Fibroblast of lung (primary cell): ENCODE results near the gene ST6GALNAC2.
"Not testable (repeated sequence)": the region's sequence is repeated elsewhere in the genome, so short reads cannot be mapped to it uniquely, and the experiment has no call there.

ENCODE experiments used
- EZH2 ChIP-seq: IDR thresholded peaks from 2 replicates; pipeline ENCODE4 v1.5.1; 2012; ENCODE audit warnings: low read length, control low read depth, mild to moderate bottlenecking; ENCODE audit errors: missing control alignments
- TF ChIP-seq, protein P1 (sequence below), 2 donors: IDR thresholded peaks in 1 of 2; conservative IDR thresholded peaks in 1 of 2; 1 replicate in 1 of 2; 2 replicates in 1 of 2; pipeline ENCODE4 v1.5.1; 2011 to 2012; ENCODE audit warnings: low read length in 2 of 2, control low read depth in 1 of 2, inconsistent platforms in 1 of 2, low read depth in 1 of 2, mild to moderate bottlenecking in 1 of 2

DNA sequence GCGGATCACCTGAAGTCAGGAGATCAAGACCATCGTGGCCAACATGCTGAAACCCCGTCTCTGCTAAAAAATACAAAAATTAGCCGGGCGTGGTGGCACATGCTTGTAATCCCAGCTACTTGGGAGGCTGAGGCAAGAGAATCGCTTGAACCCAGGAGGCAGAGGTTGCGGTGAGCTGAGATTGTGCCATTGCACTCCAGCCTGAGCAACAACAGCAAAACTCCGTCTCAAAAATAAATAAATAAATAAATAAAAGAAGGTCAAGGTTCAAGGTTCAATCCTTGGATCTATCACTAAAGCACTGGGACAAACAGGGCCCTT, 60.2 kb downstream of the ST6GALNAC2 start:
- TF ChIP-seq EZH2: not testable (repeated sequence)
- TF ChIP-seq, protein P1, sequence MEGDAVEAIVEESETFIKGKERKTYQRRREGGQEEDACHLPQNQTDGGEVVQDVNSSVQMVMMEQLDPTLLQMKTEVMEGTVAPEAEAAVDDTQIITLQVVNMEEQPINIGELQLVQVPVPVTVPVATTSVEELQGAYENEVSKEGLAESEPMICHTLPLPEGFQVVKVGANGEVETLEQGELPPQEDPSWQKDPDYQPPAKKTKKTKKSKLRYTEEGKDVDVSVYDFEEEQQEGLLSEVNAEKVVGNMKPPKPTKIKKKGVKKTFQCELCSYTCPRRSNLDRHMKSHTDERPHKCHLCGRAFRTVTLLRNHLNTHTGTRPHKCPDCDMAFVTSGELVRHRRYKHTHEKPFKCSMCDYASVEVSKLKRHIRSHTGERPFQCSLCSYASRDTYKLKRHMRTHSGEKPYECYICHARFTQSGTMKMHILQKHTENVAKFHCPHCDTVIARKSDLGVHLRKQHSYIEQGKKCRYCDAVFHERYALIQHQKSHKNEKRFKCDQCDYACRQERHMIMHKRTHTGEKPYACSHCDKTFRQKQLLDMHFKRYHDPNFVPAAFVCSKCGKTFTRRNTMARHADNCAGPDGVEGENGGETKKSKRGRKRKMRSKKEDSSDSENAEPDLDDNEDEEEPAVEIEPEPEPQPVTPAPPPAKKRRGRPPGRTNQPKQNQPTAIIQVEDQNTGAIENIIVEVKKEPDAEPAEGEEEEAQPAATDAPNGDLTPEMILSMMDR (conservative IDR thresholded peaks at IDR 0.05 in 1 of 2, IDR thresholded peaks at IDR 0.05 in 1 of 2; ENCODE audit: low read depth in 1 of 2, low read length in 2 of 2): not testable (repeated sequence)
